Measurements from ENCODE around the gene DNAH6. TPM values are rescaled to one million over a fixed set of nuclear protein-coding genes. Genes with fewer than 3 reads are reported as not detected.

DNAH6 gene
- total and polyA plus RNA-seq, 2 of the 8 experiments (the other 6 are each of a cell fraction or from before 2014, with no cell fraction given), result 0.06 to 0.43 TPM

DNA sequence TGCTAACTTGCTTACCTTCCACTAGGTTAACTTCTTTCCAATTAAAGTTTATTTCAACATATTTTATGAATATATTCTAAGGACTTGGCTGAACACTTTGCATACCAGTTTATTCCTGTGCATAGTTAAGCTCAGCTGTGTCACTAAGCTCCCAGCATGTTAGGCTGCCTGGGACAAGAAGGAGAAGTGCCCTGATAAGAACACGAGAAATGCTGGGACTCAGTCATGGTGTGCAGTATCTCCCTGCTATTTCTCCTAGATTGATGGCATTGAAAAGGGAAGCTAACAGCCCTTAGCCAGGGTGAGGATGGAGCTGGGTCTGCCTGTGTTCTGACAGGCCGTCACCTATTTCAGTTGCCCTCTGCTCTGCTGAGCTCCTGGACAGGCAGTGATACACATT lies 200.3 kb downstream of the DNAH6 start:
- Histone ChIP-seq H3K18ac (ENCODE audit: extremely low read depth, low read length) (no peak overlapping the region), H2BK20ac (ENCODE audit: low read length) (no peak overlapping the region), H3K4ac (replicated peaks; ENCODE audit: insufficient read length, low read depth, low read length) (no peak overlapping the region), H3K27me3 (replicated peaks in 1 of 4; ENCODE audit: control insufficient read depth in 3 of 4, extremely low read depth in 1 of 4, insufficient read depth in 3 of 4, low read length in 3 of 4) (no peaks in the 10 kb centered on the region), H4K91ac (replicated peaks; ENCODE audit: insufficient read length, low read length) (no peak overlapping the region), H3K9ac (replicated peaks in 1 of 4; ENCODE audit: extremely low read depth in 1 of 4, low read depth in 3 of 4, low read length in 3 of 4) (no peak overlapping the region), H3K9me3 (ENCODE audit: insufficient read depth in 2 of 2, low read depth in 1 of 2, low read length in 1 of 2) (no peaks in the 10 kb centered on the region), H4K5ac (ENCODE audit: insufficient read length, low read depth, low read length) (no peak overlapping the region), H3K79me2 (ENCODE audit: control insufficient read depth in 1 of 2, insufficient read depth in 2 of 2, low read length in 2 of 2) (no peaks in the 10 kb centered on the region), H3K79me1 (ENCODE audit: low read depth, low read length) (no peaks in the 10 kb centered on the region), H2BK12ac (ENCODE audit: low read depth, low read length) (no peak overlapping the region), H3K27ac (ENCODE audit: low read depth, low read length) (no peak overlapping the region), H2BK5ac (ENCODE audit: low read depth, low read length) (no peak overlapping the region), H3K36me3 (ENCODE audit: control insufficient read depth in 2 of 4, insufficient read depth in 4 of 4, low read length in 3 of 4) (no peaks in the 10 kb centered on the region), H2BK15ac (ENCODE audit: low read length) (no peak overlapping the region), H3K23me2 (ENCODE audit: low read depth, low read length) (peaks cover 2% of the 10 kb centered on the region; the same call in 1 of the 2 replicates), H2AK5ac (ENCODE audit: low read depth, low read length) (no peak overlapping the region), H3K23ac (ENCODE audit: insufficient read length) (no peak overlapping the region), H4K8ac (ENCODE audit: extremely low read depth, insufficient read depth, low read length) (no peak overlapping the region), H4K20me1 (replicated peaks in 1 of 2; ENCODE audit: control insufficient read depth in 1 of 2, insufficient read depth in 2 of 2, low read length in 2 of 2) (no peaks in the 10 kb centered on the region), H2AFZ (ENCODE audit: low read length) (0 out of 2 replicates have a peak overlapping the region, but pooled peaks have one; percentile 56), H3K4me2 (ENCODE audit: insufficient read depth in 1 of 2, low read depth in 2 of 2, low read length in 2 of 2) (no peak overlapping the region), H2BK120ac (replicated peaks; ENCODE audit: low read depth, low read length) (no peak overlapping the region), H3K14ac (ENCODE audit: insufficient read length) (no peak overlapping the region), H3K4me3 (ENCODE audit: extremely low read depth in 1 of 4, insufficient read depth in 2 of 4, low read depth in 3 of 4, low read length in 4 of 4) (no peak overlapping the region), H3K56ac (replicated peaks; ENCODE audit: insufficient read length, low read depth, low read length) (no peak overlapping the region), H3K4me1 (replicated peaks in 1 of 4; ENCODE audit: control insufficient read depth in 3 of 4, insufficient read depth in 4 of 4, low read length in 3 of 4) (no peaks in the 10 kb centered on the region)
- 91% methylated on average over 2 of the region's 2 CpGs; no CpG with 5 or more reads in 1 of the 2 experiments for WGBS, 2 experiments (ENCODE audit: extremely low coverage in 1 of 2, insufficient coverage in 1 of 2, insufficient read length in 1 of 2, insufficient replicate concordance in 2 of 2, low coverage in 1 of 2, low lambda C conversion rate in 2 of 2, missing lambda C conversion rate in 1 of 2)
- ChIA-PET POLR2A (ENCODE audit: partially characterized antibody) (no interaction called here), CTCF (ENCODE audit: partially characterized antibody) (interaction anchor here (0.8 to 1.5 kb wide), 4 partner anchors 9 to 141 kb away, joined by 3 to 4 read pairs (median 3); no protein-coding TSS in a partner anchor)
- no peak for FAIRE-seq
- DNase-seq (ENCODE audit: low read depth in 1 of 2, low spot score in 2 of 2), result no peak
- no peak for TF ChIP-seq POU5F1 (IDR thresholded peaks at IDR 0.05; ENCODE audit: low read depth, low read length)
- no peak for TF ChIP-seq POLR2AphosphoS5 (IDR thresholded peaks at IDR 0.05; ENCODE audit: low read depth, low read length)
